HL-60 (cell line): ENCODE measurements around the gene GTF3C6.

Experiments used
- DNase-seq, 2 experiments: peaks; one replicate each; pipeline ENCODE4 v3.0.0-alpha.2; 2010 to 2020; ENCODE audit warnings: low read depth in 1 of 2, low spot score in 1 of 2
- H3K27ac ChIP-seq: fragments of 250-450 bp; sonication (Bioruptor Pico); replicated peaks from 2 replicates; pipeline ENCODE4 v1.5.1; 2020; ENCODE audit warnings: mild to moderate bottlenecking, moderate library complexity
- H3K27me3 ChIP-seq: fragments of 250-450 bp; sonication (Bioruptor Pico); 2 replicates; pipeline ENCODE4 v1.5.1; 2021; ENCODE audit warnings: mild to moderate bottlenecking, moderate library complexity; ENCODE audit not compliant: insufficient read depth, poor library complexity, severe bottlenecking
- H3K4me3 ChIP-seq: replicated peaks from 2 replicates; pipeline ENCODE4 v1.5.1; 2011; ENCODE audit warnings: mild to moderate bottlenecking, control low read depth, low read length; ENCODE audit not compliant: insufficient read depth
- GABPA ChIP-seq: IDR thresholded peaks from 2 replicates; pipeline ENCODE4 v1.6.1; 2012; ENCODE audit warnings: low read depth
- POLR2AphosphoS5 ChIP-seq: IDR thresholded peaks from 2 replicates; pipeline ENCODE4 v1.6.1; 2012; ENCODE audit warnings: low read depth
- SPI1 ChIP-seq: IDR thresholded peaks from 2 replicates; pipeline ENCODE4 v1.6.1; 2012; ENCODE audit warnings: low read depth, mild to moderate bottlenecking, borderline replicate concordance
- TF ChIP-seq, protein P1 (sequence below): IDR thresholded peaks from one replicate; pipeline ENCODE4 v1.5.1; 2011; ENCODE audit warnings: low read length, control low read depth, inconsistent platforms; ENCODE audit not compliant: insufficient read depth
- TF ChIP-seq, protein P2 (sequence below): IDR thresholded peaks from 2 replicates; pipeline ENCODE4 v1.6.1; 2012; ENCODE audit warnings: low read depth; ENCODE audit not compliant: insufficient replicate concordance

Gene GTF3C6

DNA sequence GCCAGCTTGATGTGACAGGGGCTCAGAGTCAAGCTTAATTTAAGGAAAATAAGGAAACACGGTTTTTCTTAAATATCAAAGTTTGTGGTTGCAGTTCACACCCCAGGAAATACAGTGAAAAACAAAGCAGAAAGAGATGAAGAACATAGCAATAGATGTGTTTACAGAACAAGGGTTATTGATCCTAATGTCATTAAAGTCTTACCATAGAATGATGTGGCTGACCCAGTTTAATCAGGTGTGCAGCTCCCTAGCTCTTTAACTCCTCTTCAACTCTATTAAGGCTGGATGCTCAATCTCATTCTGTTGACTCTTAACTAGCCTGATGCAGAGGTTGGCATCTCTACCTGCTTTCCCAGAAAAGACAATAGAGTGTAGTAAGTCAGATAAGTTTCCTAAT, 7.5 kb upstream of the GTF3C6 start:
- no peaks in the 10 kb centered on the region for H3K27me3 ChIP-seq
- DNase-seq, result no peak
- H3K4me3 ChIP-seq, result no peak overlapping the region
- no peak for TF ChIP-seq GABPA
- TF ChIP-seq, protein P1, sequence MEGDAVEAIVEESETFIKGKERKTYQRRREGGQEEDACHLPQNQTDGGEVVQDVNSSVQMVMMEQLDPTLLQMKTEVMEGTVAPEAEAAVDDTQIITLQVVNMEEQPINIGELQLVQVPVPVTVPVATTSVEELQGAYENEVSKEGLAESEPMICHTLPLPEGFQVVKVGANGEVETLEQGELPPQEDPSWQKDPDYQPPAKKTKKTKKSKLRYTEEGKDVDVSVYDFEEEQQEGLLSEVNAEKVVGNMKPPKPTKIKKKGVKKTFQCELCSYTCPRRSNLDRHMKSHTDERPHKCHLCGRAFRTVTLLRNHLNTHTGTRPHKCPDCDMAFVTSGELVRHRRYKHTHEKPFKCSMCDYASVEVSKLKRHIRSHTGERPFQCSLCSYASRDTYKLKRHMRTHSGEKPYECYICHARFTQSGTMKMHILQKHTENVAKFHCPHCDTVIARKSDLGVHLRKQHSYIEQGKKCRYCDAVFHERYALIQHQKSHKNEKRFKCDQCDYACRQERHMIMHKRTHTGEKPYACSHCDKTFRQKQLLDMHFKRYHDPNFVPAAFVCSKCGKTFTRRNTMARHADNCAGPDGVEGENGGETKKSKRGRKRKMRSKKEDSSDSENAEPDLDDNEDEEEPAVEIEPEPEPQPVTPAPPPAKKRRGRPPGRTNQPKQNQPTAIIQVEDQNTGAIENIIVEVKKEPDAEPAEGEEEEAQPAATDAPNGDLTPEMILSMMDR, result no peak
- no peak for TF ChIP-seq SPI1
- TF ChIP-seq, protein P2, sequence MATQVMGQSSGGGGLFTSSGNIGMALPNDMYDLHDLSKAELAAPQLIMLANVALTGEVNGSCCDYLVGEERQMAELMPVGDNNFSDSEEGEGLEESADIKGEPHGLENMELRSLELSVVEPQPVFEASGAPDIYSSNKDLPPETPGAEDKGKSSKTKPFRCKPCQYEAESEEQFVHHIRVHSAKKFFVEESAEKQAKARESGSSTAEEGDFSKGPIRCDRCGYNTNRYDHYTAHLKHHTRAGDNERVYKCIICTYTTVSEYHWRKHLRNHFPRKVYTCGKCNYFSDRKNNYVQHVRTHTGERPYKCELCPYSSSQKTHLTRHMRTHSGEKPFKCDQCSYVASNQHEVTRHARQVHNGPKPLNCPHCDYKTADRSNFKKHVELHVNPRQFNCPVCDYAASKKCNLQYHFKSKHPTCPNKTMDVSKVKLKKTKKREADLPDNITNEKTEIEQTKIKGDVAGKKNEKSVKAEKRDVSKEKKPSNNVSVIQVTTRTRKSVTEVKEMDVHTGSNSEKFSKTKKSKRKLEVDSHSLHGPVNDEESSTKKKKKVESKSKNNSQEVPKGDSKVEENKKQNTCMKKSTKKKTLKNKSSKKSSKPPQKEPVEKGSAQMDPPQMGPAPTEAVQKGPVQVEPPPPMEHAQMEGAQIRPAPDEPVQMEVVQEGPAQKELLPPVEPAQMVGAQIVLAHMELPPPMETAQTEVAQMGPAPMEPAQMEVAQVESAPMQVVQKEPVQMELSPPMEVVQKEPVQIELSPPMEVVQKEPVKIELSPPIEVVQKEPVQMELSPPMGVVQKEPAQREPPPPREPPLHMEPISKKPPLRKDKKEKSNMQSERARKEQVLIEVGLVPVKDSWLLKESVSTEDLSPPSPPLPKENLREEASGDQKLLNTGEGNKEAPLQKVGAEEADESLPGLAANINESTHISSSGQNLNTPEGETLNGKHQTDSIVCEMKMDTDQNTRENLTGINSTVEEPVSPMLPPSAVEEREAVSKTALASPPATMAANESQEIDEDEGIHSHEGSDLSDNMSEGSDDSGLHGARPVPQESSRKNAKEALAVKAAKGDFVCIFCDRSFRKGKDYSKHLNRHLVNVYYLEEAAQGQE, result no peak
- TF ChIP-seq POLR2AphosphoS5, result no peak
- no peak overlapping the region for H3K27ac ChIP-seq

DNA sequence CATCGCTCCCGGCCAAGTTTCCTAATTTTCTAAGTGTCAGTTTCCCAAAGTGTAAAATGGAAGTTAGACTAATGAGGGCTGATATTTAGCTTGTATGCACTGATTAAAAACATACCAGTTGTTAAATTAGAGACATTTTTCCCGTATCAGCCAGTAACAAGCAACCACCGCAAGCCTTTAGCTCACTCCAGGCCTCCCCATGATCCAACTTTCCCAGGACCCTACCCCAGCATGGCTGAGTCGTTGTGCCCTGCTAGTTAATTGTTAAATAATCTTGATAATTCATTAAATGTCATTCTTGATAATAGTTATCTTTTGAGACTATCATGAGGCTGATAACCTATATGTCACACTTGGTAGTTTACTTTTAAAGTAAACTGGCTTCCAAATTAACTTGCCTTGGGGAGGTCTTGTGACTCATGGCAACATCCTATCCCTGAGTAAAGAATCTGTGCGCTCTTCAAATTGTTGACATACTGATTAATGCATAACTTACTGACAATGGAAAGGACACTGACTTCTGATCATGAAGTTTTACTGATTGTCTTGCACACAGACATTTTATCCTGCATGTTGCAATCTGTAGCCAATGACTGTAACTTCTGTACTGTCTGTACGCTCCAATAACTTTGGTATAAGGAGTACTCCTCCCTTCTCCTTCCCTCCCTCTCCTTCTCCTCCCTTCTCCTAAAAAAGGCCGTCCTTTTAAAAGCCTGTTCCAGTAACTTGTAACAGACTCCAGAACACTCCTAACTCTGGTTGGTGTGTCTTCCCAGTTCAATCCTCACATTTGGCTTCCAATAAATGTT, 6.3 kb upstream of the GTF3C6 start:
- H3K27me3 ChIP-seq, result no peaks in the 10 kb centered on the region
- no peak overlapping the region for H3K4me3 ChIP-seq
- H3K27ac ChIP-seq, result no peak overlapping the region
- no peak for TF ChIP-seq POLR2AphosphoS5
- TF ChIP-seq, protein P1, result no peak
- TF ChIP-seq, protein P2, result no peak
- TF ChIP-seq SPI1, result no peak
- no peak for TF ChIP-seq GABPA
- DNase-seq, result no peak

DNA sequence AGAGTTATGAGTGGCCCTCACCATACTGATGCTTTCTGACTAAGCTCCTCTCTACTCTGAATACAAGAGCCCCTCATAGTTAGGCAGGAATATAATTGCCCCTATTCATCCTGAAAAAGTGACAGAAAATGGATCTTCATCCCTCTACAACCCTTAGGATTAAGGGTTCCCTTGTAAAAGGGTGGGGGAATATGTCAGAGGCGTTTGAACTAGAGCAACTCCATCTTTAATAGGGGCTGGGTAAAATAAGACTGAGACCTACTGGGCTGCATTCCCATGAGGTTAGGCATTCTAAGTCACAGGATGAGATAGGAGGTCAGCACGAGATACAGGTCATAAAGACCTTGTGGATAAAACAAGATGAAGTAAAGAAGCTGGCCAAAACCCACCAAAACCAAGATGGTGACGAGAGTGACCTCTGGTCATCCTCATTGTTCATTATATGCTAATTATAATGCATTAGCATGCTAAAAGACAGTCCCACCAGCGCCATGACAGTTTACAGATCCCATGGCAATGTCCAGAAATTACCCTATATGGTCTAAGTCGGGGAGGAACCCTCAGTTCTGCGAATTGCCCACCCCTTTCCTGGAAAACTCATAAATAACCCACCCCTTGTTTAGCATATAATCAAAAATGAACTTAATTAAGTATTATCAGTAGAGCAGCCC, 4.7 kb upstream of the GTF3C6 start:
- DNase-seq, result no peak
- no peak for TF ChIP-seq GABPA
- no peak for TF ChIP-seq SPI1
- TF ChIP-seq, protein P1, result no peak
- no peak for TF ChIP-seq POLR2AphosphoS5
- TF ChIP-seq, protein P2, result no peak
- Histone ChIP-seq H3K27me3 (no peaks in the 10 kb centered on the region), H3K4me3 (no peak overlapping the region), H3K27ac (no peak overlapping the region)
